Stimulated activated CD4-positive, alpha-beta T cell treated with anti-CD3 and anti-CD28 coated beads, Interleukin-2, amount 100 ng/mL, for 48 hours (primary cell): ENCODE results near the gene TNFAIP8.

Source experiments
- DNase-seq, 2 donors: peaks; one replicate each; pipeline ENCODE4 v3.0.0-alpha.2; 2020

The TNFAIP8 gene

DNA sequence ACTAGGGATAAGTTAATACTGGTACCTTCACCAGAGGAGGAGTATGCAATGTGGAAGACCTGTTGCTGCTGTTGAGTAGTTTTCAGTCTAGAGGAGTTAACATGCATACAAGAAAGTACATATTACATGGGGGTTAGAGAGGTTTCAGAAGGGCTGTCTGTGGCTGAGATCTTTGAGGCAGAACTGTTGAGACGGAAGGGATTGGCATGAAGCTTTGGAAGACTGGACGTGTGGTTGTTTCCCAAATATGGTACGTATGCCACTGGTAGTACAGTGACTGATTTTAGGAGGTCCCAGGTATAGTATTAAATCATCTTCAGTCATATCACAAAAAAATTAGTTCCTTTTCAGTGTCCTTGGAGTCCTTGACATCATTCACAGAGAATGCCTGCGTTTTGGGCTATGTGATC is 17.6 kb downstream of the TNFAIP8 start:
- DNase-seq = no peak

DNA sequence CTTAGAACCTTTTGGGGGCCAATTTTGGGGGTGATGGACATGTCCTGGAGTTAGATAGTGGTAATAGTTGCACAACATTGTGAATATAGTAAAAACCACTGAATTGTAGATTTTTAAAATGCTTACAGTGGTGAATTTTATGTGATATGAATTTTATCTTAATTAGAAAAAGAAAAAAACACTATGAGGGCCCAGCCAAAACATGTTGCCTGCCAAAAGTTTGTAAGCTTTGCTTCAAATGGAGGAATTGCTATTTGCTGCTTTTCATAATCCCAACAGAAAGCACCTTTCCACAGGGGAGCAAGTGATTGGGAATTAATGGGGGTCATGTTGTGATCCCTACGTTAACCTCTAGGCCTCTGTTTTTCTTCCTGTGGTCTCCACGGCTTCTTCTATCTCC is 19.1 kb downstream of the TNFAIP8 start:
- DNase-seq = no peak

GRCh38 chr5:119377066-119377465 is 21.2 kb downstream of the TNFAIP8 start:
- DNase-seq = no peak

GRCh38 chr5:119378075-119378700 is 22.4 kb downstream of the TNFAIP8 start:
- DNase-seq = no peak

DNA sequence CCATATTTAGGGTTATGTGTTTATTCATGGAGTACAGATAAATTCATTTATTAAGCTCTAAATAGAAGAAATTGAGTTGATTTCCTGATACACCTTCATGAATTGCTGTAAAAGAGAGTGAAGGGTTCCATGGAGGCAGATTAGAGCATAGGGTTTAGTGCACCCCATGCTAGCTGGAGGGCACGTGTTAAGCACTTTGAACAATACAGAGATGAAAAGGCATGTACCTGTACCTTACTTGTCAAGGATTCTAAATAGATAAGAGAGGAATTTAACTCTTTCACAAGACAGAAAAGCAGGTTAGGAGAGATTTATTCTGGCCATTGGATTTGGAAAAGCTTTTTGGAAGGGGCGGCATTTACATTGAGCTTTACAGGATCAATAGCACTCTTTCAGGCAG is 23.3 kb downstream of the TNFAIP8 start:
- DNase-seq = no peak

DNA sequence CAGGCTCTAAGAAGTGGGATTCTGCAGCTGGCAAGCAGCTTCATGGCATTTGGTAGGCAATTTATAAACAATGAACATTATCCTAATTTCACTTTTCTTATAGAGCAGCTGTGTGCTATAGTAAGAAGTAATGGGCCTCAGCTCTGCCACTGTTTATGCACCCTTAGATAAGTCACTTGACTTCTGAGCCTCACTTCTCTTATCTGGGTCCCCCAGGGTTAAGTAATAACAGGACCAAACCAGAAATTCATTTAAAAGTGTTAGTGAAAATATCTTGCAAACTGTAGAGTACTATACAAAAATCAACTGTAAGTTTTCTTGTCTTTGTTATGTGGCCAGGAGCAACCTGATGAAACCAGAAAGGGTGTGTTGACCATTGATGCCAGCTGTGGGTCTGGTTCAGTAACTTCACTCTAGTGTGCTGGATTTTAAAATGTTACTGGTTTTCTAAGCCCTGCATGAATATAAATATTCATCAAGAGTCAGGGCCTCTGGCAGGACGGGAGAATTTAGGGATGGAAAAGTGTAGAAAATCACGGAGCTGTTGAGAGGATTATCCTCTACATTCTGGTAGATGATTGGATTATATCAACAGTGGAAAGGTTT is 24.2 kb downstream of the TNFAIP8 start:
- no peak for DNase-seq

- DNase-seq = no peak
Measured at GRCh38 chr5:119382169-119382568, 26.4 kb downstream of the TNFAIP8 start.

GRCh38 chr5:119383008-119383407 is 27.2 kb downstream of the TNFAIP8 start:
- DNase-seq = no peak

- DNase-seq = no peak
Measured at GRCh38 chr5:119385136-119385535, 29.3 kb downstream of the TNFAIP8 start.

DNA sequence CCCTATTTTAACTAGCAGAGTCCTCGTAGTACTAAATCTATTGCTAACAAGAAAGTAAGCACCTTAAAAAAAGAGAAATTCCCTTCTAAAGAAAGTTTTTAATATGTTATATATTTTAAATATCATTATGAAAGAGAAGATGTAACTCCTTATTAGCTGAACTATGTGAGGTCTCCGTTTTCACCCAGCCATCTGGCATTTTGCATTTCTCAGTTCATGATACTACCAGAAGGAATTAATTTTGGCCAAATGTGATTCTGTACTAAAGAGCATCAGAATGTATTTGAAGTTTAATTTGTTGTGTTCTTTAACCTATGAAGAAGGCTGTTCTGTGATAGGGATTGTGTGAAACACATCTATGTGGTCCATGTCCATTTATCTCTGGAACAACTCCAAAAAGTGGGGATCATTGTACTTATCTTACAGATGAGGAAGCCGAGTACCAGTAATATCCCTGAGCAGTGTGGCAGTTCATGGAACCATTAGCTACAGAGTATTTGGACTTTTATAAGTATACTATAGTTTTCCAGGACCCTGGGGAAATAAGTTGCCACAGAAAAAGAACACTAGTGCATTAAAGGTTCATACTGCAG is 29.8 kb downstream of the TNFAIP8 start:
- no peak for DNase-seq

- DNase-seq = no peak
Measured at GRCh38 chr5:119386596-119387344, 31.0 kb downstream of the TNFAIP8 start.

GRCh38 chr5:119387945-119388618 is 32.3 kb downstream of the TNFAIP8 start:
- no peak for DNase-seq

DNA sequence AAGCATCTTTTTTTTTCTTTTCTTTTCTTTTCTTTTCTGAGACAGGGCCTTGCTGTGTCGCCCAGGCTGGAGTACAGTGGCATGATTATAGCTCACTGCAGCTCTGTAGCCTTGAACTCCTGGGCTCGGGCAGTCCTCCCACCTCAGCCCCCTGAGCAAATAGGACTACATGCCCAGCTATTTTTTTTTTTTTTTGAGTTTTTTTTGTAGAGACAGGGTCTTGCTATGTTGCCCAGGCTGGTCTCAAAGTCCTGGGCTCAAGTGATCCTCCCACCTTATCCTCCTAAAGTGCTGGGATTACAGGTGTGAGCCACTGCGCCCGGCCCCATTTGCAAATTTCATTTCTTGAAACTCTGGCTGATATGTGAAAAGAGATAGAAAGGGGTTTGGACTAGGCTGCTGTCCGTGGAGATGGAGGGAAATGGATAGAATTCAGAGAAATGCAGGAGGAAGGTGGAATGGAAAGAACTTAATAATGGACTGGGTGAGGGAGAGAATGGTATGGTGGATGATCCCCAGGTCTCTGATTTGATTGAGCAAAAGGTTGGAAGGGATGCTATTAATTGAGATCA is 32.9 kb downstream of the TNFAIP8 start:
- no peak for DNase-seq

GRCh38 chr5:119389288-119390030 is 33.6 kb downstream of the TNFAIP8 start:
- no peak for DNase-seq

- DNase-seq = no peak
Measured at GRCh38 chr5:119390404-119390803, 34.6 kb downstream of the TNFAIP8 start.

DNA sequence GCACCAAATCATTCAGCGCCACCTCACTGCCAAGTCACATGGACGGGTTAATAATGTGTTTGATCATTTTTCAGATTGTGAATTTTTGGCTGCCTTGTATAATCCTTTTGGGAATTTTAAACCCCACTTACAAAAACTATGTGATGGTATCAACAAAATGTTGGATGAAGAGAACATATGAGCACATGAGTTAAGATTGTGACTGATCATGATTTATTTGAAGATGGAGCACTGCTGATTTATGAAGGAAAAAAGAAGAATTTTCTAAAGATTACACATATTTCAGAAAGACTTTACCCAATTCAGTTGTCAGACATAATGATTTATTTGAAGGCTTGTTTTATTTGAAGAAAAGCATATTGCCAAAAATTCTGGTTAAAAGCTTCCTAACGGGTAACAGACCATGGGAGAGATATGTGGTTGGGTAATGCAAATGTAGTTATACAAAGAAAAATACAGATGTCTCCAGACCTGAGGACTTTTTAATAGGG is 37.4 kb downstream of the TNFAIP8 start:
- no peak for DNase-seq

- no peak for DNase-seq
Measured at GRCh38 chr5:119393746-119394145, 37.9 kb downstream of the TNFAIP8 start.

DNA sequence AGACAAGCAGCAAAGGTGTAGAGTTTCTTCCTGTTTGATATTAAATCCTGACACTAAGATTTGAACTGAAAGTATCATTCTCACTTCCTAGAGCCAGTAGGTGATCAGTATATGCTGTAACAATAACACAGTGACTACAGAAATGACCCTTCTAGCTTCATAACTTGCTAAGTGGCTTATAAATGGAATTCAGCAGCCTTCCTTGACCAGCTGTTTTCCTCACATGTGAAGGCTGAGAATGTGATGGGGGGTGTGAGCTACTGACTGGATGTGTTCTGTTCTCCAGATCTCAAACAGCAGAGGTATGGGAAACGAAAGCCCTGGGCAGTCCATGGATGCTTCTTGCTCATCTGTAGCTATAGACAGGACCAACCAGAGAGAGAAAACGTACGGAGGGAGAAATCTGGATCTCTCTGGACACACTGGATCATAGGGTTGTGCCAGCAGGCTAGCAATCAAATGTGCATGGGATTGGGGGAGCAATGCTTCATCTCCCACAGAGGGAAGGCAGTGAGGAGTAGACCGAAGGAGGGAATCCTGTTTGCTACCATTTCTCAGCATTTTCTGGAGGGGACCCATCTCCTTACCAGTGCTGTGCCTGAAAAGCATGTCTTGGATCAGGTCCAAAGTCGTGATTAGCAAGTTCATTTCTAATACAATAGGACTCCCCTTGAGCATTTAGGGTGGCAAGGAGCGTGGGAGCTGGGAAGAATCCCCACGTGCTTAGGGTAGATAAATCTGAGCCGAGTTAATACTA is 39.4 kb downstream of the TNFAIP8 start:
- no peak for DNase-seq

DNA sequence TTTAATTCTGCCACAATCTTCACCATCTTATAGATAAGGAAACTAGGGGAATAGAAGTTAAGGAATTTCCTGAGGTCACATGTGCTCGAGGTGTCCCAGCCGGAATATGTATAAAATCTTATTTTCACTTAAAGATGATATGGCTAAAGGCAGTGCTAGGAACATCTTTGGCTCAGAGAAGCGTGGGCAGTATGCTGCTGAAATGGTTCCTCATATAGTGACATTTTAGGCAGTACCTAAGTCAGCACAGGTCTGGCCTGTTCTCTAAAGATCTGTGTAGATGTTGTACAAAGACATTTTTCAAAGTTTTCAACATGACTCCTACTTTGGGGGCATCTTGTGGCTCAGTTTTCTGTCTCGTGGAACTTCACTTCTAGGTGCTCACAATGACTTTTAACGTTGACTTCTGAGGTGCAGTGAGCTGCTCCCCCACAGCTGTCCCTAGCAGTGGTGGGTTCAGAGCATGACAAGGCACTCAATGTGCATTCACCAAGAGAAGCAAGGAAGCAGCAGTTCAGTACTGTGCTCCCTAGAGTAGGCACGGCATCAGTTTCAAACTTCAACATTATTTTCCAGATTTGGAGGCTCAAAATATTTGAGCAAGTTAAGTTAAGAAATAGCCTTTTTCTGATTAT is 40.3 kb downstream of the TNFAIP8 start:
- DNase-seq = no peak

DNA sequence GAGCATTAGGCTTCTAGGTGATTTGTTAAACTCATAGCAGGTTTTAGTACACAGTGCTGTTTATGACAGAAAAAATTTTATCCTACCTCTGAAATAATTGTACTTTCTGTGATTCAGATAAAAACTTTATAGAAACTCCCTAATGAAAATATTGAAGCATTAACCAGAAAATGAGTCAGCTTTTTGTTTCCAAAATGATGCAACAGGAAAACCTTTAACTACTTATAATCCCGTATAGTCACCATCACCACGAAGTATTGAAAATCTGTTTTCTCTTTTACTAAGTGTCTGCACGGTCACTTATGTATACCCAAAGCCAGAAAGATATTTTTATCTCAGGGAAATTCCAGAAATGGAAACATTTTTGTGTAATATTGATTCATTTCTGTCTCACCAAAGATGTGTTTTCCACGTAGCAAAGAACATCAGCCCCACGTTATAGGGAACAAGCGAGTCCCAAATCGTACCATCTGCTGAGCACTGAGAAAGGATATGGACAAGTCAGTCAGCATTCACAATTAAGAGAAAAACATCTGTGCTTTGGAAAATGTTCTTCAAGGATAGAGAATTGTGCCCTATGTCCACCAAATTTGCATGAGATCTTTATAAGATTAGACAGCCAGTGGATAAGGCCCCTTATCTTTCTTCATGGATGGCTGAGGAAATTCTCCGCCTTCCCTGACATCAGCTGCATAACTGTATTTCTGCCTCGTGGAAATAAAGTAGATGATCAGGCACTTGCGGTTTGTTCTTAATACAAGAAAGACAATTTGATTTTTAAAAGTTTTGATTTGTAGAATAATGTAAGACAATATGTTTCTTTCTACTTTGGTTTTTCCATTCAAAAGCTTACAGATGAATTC is 41.9 kb downstream of the TNFAIP8 start:
- DNase-seq = no peak
